T-helper 9 cell (primary cell): ENCODE results near the gene SCAPER.

Experiments used
- DNase-seq: peaks from one replicate; pipeline ENCODE4 v3.0.0-alpha.2; 2020

The SCAPER gene

GRCh38 chr15:76393614-76394013, 511.5 kb downstream of the SCAPER start:
- no peak for DNase-seq

DNA sequence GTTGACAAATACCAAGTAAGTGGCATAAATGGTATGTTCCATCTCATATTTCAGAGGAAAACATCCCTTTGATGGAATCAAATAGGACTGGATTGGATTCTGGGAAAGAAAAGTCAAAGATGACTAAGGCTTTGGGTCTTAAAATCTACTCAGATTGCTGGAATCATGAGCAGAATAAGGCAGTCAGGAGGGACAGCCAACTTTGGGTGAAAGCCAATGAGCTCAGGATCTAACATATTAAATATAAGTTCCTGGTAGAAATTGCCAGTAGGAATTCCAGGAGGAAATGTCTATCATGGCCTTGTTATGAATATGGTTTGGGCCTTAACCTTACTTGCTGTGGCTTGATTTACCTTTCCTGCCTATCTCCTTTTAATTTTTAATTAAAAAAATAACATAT, 513.3 kb downstream of the SCAPER start:
- no peak for DNase-seq

DNA sequence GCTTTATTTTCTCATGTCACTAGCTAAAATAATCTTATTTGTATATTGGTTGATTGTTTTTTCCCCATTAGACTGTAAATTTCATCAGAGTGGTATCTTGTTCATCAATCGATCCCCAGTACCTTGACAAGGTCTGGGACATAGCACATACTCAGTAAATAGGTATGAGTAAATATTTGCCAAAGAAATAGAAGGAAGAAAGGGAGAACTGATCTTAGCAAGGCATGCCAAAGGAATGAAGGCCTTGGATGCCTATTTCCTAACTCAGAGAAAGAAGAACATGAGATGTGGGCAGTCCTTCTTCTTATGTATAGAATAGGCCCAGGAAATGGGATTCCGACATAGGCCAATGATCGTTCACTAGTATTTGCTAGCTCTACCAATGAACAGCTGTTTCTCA, 513.8 kb downstream of the SCAPER start:
- DNase-seq, result no peak

- no peak for DNase-seq
Observed at GRCh38 chr15:76390571-76390970, 514.6 kb downstream of the SCAPER start.

GRCh38 chr15:76386926-76387325, 518.2 kb downstream of the SCAPER start:
- no peak for DNase-seq

GRCh38 chr15:76386178-76386577, 519.0 kb downstream of the SCAPER start:
- no peak for DNase-seq

- no peak for DNase-seq
Observed at GRCh38 chr15:76384409-76384808, 520.7 kb downstream of the SCAPER start.

DNA sequence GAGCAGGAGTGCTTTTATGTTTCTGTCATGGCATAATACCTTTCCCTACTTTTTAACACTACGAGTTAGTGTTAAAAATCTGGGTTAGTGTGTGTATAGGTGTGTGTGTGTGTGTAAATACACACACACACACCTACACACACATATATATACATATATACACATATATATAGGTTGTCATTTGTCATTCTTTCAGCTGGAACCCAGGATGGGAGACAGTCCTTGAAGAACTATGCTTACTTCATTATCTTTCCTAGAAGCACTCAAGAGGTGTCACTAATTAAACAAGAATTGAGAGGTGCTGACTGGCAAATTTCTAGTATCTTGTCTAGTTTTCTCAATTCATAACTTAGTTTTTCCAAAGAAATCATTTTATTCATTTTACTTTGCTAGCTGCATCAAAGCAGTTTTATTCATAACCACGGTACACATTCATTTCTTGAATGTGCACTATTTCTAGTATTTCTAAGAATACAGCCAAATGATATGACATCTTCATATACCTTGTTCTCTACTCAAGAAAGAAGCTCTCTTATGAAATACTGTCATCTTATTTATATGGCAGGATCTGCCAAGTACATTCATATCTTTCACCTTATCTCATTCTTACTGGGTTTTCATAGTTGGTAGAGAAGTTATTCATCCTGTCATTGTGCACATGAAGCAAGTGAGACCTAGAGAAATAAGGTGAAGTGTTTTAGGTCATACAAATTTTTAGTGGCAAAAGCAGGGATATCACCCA, 522.0 kb downstream of the SCAPER start:
- DNase-seq, result no peak

- DNase-seq, result no peak
Observed at GRCh38 chr15:76381366-76381765, 523.8 kb downstream of the SCAPER start.

DNA sequence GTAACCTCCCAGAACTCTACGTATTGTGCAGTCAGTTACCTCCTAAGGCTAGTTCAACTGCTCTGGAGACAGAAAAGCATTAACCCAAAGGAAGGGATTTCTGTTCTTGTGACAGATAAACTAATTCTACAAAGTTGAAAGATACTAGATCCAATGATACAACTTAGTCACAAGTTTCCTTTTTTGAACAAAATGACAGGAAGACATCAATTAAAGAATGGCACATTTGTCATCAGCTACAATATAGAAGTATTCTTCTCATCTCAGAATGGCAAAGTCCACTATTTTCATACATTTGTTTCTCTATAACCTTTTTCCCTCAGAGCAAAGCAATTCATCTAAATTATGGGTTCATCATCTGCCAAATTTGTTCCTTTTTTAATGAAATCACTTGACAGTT, 524.9 kb downstream of the SCAPER start:
- DNase-seq, result no peak

DNA sequence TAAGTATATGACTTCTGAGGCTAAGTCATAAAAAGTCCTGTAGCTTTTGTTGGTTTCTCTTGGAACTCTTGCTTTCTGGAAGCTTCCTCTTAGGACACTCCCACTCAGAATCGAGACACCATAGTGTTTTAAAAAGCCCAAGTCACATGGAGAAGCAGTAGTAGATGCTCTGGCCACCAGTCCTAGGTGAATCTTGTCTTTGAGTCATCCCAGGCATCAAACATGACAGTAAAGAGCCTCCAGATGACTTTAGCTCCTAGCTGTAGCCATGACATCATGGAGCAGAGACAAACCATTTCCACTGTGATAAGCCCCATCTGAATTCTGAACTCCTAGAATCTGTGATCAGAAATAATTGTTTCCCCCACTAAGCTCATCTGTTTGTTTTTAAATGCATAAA, 526.4 kb downstream of the SCAPER start:
- DNase-seq, result no peak

DNA sequence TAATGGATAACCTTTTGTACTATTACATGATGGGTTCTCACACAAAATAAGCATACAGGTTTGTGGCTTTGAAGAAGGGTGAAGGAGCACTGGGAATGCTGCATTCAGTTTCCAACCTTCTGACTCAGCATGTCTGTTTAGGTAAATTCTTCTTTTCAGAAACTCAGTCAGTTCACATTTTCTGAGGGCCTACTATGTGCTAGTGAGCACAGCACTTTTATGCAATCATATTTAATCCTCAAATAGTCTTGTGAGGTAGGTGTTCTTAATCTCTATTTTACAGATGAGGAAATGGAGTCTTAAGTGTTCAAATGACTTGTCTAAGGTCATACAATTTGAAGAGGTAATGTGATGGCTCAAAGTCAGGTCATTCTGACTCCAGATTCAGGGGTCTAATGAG, 527.4 kb downstream of the SCAPER start:
- no peak for DNase-seq

GRCh38 chr15:76377217-76377616, 527.9 kb downstream of the SCAPER start:
- DNase-seq, result no peak

- no peak for DNase-seq
Observed at GRCh38 chr15:76376816-76377215, 528.3 kb downstream of the SCAPER start.

DNA sequence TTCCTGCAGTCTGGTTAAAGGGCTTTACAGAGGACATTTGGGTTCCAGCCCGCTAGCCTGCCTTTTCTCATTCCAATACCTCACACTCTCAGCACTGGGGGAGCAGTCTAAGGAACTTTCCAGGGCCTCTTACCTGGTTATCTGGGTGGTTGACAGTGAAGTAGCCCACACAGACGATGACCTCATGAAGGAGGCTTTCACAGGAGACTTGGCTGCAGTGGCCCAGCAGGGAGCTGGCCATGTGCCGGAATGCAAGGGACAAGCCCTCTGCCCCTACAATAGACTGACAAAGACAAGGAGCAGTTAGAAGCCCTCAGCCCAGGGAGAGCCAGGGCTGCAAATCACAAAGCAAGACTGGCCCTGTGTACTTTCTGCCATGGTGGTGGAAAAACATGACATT, 529.1 kb downstream of the SCAPER start:
- DNase-seq, result no peak

DNA sequence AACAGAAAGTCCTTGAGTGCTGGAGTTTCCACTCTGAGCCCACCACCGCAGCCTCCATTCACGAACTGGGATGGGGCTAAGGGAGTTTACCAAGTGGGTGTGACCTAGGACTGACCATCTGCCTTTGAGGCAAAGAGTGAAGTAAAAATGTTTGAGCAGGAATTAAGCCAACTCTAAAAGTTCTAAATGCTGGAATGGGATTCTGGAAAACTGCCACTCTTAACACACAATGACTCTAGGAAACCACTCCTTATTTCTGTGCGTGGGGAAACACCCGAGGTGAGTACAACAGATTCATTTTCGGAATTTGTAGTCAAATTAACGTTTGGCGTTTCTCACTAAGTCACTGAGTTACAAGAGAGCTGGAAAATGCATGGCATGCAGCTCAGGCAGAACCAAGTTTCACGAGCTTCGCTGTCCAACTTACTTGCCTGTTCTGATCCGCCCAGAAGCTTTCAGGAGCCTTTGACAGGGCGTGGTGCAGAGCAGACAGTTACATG, 537.0 kb downstream of the SCAPER start:
- DNase-seq, result no peak

DNA sequence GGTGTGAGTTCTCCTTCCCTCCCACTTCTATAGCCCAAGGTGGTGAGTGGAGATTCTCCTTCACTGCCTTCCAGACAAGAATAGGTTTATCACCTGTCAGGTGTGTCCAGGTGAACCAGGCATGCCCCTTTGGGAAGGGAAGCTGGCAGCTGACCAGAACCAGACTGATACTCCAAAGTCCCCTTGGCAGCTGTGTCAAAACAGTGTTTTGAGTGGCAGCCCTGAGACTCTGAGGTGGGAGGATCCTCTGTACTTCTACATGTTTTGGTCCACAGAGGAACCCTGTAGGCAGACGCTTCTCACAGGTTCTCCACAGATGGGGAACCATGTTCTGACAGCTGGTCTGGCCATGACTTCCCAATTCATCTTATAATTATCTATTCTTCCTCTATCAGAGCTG, 538.4 kb downstream of the SCAPER start:
- DNase-seq, result no peak

DNA sequence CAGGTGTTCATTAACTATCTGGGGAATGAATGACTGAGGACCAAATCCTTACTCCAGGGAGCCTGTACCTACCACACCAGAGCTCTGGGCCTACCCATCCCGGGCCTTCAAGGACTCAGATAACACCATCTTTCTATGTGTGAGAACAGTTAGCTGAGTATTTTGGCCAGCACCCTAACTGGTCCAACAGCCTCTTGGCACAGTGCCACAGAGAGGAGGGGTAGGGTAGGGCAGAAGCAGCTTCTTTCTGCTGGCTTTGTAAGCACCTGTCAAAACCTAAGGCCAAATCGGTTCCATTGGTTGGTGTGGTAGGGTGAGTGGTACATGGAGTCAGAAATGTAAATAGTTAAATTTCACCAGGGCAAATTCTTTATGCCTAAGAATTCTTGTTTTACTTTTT, 541.9 kb downstream of the SCAPER start:
- no peak for DNase-seq

DNA sequence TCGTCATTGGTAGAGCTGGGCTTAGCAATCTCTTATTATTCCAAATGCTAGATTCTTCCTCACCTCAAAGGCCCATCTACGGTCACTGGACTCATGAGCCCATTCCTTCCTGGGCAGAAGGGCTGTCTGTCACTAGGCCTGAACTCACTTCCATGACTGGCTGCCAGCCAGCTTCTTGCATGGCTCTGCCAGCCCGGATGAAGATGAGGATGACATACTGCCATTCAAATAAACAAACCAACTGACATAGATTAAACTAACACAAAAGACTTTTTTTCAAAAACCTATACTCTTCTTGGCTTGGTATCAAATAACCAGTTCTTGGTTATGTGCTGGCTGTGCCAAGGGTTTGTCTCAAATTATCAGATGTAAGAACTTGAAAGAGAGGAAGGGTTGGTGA, 544.7 kb downstream of the SCAPER start:
- DNase-seq, result no peak

DNA sequence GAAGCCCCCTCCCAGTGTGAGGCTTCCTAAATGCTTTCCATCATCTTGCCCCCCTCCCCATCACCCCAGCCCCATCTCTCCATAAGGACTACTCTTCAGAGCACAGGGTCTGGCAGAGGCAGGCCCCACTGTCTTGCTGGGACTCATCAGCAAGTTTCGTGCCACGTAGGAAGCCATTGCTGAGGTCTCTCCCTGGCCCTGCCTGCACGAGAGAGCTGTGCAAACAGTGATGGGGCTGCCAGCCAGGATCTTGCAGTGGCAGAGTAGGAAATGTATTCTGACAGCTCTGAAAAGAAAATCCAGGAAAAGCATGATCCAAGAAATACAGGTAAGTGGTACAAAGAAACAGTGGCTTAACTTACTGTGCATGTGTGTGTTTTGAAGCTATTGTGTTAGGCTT, 546.0 kb downstream of the SCAPER start:
- DNase-seq, result no peak

DNA sequence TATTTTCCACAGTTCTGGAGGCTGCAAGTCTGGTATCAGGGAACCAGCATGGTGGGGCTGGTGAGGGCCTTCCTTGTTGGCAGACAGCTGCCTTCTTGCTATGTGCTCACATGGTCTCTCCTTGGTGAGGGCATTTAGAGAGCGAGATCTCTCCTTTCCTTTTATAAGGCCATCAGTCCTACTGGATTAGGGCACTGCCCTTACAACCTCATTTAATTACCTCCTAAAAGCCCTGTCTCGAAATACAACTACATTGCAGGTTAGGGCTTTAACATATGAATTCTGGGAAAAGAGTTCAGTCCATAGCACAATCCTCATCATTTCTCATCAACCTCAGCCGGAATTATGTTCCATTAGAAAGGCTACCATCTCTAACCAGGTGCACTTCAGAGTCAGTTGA, 546.7 kb downstream of the SCAPER start:
- DNase-seq, result no peak

DNA sequence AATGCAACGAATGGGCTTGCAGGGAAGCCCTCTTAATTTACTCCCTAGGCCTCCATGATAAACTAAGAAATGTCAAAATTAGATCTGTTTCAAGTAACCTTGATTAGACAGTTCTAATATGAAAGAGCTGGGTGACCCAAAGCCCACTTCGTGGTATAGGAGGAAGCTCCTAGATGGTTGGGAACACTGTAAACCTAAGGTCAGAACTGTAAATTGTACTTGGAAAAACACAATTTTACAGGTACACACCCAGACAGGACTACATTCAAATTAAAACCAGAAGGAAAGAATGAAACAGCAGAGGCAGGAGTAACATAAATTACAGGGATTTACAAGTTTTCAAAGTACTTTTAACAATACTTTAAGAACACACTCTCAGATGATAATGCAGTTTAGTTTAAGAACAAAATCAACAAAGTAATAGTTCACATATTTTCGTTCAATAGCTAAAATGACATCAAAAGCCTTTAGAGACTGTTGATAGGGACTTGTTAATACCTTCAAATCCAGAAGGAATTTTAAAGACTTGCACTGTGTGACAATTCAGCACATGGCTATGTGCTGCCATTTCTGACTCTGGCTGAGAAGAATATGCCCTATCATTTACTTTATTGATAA, 550.2 kb downstream of the SCAPER start:
- no peak for DNase-seq

DNA sequence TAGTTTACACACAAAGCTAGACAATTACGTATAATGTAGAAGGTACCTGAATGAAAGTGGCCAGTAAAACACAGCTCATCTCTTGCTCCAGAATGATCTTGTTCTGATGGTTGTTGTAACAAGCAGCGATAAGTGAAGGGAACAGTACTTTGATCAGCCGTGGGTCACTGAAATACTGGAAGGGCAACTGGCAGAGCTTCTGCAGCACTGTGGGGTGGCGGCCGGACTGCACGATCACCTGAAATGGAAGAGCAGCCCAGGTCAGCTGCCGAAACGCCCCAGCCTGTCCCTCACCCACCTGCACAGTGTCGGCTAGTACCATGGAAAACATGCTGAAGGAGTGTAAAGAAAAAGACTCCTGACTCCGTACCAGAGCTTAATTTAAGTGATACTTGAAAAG, 551.2 kb downstream of the SCAPER start:
- no peak for DNase-seq

DNA sequence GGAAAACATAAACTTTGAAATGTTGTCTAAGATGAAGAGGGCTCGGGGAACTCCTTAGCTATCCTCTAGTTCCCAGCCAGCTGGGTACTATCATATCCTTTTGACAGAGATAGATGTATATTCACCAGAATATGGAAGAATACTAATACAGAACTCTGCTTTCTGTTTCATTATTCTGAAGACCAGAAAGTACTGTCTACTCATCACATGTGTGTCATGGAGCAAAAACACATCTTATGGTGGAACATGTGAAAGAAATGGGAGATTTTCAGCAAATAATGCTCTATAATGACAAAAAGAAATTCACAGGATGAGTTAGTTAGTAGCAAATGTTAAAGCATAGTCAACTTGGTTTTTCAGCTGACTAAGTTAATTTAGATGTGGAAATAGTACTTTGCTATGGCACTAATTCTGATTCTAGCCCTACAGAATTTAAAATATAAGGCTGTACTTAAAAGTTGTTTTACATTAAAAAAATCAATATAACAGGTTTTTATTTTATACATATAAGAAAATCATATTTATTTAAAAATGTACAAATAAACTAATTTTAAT, 552.0 kb downstream of the SCAPER start:
- DNase-seq, result no peak
